HFF-Myc (cell line): ENCODE measurements around the gene TMEM208.

Experiments
- DNase-seq: peaks from one replicate; pipeline ENCODE4 v3.0.0-alpha.2; 2011; ENCODE audit warnings: low read depth; ENCODE audit errors: extremely low read depth
- H3K4me3 ChIP-seq: replicated peaks from 2 replicates; pipeline ENCODE4 v1.5.1; 2011; ENCODE audit warnings: low read depth, mild to moderate bottlenecking, control low read depth, low read length
- TF ChIP-seq, protein P1 (sequence below): IDR thresholded peaks from 2 replicates; pipeline ENCODE4 v1.5.1; 2012; ENCODE audit warnings: mild to moderate bottlenecking, low read depth, low read length, control low read depth; ENCODE audit errors: missing control alignments

TMEM208 gene

DNA sequence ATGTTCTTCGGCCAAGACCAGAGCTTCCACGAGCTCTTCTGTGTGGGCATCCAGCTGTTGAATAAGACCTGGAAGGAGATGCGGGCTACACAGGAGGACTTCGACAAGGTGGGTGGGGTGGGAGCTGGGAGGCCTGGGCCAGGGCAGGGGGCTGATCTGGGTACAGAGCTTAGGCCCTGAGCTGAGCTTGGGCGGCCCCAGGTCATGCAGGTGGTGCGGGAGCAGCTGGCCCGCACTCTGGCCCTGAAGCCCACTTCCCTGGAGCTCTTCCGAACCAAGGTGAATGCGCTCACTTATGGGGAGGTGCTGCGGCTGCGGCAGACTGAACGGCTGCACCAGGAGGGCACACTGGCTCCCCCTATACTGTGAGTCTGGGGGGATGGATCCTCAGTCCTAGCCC lies 24.5 kb upstream of the TMEM208 start:
- H3K4me3 ChIP-seq = no peak overlapping the region
- TF ChIP-seq, protein P1, sequence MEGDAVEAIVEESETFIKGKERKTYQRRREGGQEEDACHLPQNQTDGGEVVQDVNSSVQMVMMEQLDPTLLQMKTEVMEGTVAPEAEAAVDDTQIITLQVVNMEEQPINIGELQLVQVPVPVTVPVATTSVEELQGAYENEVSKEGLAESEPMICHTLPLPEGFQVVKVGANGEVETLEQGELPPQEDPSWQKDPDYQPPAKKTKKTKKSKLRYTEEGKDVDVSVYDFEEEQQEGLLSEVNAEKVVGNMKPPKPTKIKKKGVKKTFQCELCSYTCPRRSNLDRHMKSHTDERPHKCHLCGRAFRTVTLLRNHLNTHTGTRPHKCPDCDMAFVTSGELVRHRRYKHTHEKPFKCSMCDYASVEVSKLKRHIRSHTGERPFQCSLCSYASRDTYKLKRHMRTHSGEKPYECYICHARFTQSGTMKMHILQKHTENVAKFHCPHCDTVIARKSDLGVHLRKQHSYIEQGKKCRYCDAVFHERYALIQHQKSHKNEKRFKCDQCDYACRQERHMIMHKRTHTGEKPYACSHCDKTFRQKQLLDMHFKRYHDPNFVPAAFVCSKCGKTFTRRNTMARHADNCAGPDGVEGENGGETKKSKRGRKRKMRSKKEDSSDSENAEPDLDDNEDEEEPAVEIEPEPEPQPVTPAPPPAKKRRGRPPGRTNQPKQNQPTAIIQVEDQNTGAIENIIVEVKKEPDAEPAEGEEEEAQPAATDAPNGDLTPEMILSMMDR = no peak
- no peak for DNase-seq

DNA sequence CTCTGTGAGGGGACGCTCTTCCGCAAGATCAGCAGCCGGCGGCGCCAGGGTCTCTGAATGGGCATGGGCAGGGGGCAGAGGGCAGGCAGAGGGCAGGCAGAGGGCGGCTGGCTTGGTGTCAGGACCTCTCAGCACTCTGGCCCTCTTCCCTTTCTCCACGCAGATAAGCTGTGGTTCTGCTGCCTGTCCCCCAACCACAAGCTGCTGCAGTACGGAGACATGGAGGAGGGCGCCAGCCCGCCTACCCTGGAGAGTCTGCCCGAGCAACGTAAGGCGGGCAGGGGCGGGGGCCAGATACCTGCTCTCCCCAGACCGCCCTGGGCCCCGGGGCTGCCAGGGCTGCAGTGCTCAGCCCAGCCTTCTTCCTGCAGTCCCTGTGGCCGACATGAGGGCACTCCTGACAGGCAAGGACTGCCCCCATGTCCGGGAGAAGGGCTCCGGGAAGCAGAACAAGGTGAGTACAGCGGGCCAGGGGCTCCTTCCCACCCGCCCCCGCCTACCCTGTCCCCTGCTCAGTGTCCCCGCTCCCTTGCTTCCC lies 23.9 kb upstream of the TMEM208 start:
- TF ChIP-seq, protein P1 = no peak
- no peak overlapping the region for H3K4me3 ChIP-seq
- no peak for DNase-seq

DNA sequence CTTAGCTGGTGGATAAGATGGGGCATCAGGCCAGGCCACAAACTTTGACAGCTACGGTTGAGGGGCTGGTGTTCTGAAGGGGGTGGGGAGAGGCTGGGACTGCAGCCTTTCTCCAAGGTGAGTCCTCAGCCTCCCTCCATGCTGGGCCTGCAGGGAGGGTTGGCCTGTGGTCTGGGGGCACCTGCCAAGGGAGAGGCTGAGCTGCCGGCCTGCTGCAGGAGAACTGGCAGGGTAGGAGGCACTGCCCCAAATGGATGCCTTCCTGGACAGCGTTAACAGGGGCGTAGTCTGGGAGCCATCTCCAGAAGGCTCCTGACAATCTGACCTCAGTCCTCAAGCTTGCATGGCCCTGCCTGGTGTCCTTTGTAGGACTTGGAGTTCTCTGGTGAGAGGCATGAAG lies 22.9 kb upstream of the TMEM208 start:
- no peak overlapping the region for H3K4me3 ChIP-seq

DNA sequence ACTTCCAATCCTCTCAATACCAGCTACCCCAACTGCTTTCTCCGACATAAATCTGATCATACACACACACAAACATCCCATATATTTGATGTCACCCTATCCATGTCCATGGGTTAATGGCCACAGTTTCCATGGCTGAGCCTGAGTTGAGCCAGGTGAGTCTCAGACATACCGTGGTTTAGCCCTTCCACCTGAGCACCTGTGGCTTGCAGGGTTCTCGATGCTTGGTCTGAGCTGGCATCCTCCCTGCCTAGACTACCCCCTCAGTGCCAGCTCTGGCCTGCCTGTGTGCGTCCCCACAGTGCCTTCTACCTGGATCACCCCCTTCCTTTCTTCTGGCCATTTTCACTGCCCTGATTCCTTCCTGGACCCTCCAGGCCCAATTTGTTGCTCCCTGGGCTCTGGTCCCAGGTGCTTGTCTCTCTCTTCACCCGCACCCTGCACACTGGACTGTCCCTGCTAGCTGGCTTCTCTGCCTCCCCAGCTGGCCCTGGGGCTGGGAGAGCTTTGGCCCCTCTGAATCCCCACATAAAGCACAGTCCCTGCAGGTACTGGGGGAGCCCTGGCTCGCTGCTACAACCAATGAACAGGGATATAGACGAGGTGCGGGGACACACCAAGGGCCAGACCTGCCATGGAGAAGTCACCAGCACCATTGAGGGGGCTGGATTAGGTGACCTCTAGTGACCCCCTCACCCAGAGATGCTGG lies 20.6 kb upstream of the TMEM208 start:
- no peak overlapping the region for H3K4me3 ChIP-seq
- DNase-seq = no peak
- TF ChIP-seq, protein P1 = no peak

More for the DNA sequence above, 22.9 kb upstream of the TMEM208 start:
- TF ChIP-seq, protein P1 = no peak
- DNase-seq = no peak

DNA sequence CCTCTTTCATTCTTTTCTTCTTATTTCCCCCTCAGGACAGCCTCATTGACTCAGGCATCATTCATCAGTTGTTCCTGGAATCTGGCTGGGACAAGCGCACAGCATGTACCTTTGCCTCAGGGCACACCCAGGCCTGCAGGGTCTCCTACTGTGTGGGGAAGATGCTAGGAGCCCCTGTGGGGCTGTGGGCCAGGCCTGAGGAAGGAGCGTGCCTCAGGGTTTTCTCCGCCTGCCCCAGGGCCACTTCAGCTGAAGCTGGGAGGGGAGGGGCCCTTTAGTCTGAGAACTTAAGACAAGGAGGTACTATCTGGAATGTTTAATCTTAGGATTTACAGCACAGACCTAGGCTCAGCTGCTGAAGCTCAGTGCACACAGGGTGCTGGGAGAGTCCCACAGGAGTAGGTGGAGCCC lies 20.1 kb upstream of the TMEM208 start:
- H3K4me3 ChIP-seq = no peak overlapping the region
- no peak for DNase-seq
- TF ChIP-seq, protein P1 = no peak

DNA sequence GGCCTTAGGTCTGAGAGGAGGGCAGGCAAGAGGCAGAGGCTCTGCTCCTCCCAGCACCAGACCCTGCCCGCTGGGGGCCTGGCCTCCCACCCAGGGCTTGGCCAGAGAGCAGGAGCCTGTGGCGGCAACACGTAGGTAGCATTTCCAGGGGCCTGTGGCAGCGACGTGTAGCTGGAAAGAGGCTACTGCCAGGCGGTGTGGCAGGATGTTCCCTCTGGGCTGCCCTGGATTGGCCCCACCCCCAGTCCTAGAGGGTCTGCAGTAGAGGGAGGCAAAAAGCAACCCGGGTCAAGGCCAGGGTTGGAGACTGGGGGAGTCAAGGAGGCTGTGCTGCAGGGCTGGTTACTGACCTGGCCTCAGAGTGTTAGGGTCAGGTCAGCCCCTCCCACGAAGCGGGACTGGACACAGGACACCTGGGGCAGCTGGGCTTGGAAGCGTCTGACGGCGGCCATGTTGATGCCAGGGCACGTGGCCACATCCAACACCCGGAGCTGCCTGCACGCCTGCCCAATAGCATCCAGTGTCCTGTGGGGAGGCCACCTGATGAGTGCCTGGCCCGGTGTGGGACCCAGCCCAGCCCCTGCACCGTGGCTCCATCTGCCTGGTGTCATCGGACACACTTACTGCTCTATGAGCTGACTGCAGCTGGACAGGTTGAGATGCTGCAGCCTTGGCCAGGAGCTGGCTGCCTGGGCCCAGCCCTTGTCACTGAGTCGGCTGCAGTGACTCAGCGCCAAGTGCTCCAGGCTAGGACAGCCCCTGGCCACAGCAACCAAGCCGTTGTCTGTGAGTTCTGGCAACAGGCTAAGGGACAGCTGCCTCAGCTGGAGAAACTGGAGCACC lies 19.5 kb upstream of the TMEM208 start:
- TF ChIP-seq, protein P1 = no peak
- peak; percentile 21 for DNase-seq
- H3K4me3 ChIP-seq = no peak overlapping the region
